A549 treated with CORT108297 at 1 μM for 4 hours (cell line): ENCODE results near the gene SLC25A29. TPM values are rescaled to one million over a fixed set of nuclear protein-coding genes. Genes with fewer than 3 reads are reported as not detected.

Experiments
- total RNA-seq: library from RNA; stranded (reverse); fragments of 200-300 nt; extraction: Qiagen RNA extraction; gene quantifications from 5 replicates; pipeline ENCODE4 v1.2.3, GENCODE V29; 2022

The SLC25A29 gene, protein sequence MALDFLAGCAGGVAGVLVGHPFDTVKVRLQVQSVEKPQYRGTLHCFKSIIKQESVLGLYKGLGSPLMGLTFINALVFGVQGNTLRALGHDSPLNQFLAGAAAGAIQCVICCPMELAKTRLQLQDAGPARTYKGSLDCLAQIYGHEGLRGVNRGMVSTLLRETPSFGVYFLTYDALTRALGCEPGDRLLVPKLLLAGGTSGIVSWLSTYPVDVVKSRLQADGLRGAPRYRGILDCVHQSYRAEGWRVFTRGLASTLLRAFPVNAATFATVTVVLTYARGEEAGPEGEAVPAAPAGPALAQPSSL
- total RNA-seq, result 6.8 to 12.1 TPM (median 11.0 TPM) in 5 replicates

DNA sequence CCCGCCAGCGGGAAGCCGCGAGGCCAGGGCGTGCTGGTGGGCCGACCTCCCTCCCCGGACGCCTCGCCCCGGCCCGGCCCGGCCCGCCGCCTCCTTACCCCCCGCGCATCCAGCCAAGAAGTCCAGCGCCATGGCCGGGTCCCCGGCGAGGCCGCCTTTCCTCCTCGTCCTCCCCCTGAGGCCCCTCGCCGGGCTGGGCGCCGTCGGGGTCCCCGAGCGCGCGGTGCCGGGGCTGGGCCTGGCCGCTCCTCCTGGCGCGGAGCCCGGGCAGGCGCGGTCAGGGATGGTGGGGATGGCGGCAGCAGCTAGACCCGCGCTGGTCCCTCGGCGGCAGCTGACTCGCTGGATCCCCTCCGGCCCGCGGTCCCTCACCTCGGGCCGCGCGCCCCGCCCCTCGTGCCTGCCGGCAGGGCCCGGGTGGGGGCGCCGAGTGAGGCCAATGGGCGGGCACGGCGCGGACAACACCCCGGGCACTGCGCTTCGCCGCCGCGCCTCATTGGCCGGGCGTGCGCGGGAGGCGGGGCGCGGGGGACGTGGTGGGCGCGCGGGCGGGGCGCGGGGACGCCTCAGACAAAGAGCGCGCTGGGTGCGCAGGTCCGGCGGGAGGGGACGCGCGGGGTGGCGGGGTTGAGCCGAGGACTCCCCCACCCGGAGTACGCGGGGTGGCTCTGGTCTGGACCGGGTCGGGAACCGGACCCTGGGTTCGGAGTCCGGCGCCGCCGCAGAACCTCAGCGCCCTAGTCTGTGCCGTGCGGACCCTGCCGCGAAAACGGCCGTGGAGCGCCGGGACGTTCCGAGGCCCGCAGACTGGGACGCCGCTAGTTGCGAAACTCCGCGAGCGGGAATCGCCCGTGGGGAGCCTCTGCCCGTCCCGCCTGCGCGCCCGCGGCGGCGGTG lies at the start of gene SLC25A29:
Gene SLC25A29, minus strand, starts transcription at position 344 of the 897 bp plus-strand sequence. Its CDS starts 212 bp downstream, at position 132.

DNA sequence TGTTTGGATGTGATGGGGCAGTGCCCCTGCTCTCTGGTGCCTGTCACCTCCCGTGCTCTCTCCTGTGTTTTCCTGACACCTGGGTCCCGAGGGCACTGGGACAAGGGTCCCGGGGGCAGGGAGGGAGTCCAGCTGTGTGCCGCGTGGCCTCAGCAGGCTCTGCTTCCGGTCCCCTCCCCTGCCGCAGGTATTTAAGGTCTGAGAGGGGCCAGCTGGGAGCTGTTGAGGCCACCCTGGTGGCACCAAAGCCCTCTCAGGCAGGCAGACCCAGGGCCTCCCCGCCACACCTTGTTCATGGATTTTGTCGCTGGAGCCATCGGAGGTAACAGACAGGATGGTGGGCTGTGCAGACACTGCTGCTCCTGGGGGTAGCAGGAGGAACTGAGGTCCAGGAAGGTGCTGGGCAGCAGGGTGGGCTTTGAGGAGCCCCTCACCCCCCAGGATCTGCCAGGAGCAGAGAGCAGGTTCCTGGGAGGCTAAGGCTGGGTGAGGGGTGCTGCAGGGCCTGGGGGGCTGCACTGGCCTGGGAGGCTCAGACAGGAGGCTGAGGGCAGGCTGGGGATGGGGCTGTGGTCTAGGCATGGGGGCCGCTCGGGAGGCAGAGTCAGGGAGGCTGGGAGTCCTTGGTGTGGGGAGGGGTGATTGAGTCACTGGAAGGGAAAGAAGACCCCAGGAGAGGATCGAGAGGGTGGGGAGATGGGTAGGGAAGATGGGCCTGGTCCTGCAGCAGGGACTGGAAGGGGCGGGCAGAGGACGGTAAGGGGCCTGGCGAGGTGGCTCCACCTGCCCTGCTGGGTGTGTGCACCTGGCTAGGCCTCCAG lies 17.1 kb upstream of the SLC25A29 start, which contains the start of gene SLC25A47:
Gene SLC25A47, plus strand, starts transcription at position 219 of the 821 bp plus-strand sequence. Its CDS starts 76 bp downstream, at position 295.

Other genes with a start within 250 kb of the SLC25A29 start
- gene EVL, start 241.0 kb downstream of the SLC25A29 start, total RNA-seq, result 20.1 to 25.3 TPM (median 23.0 TPM) in 5 replicates
- gene DEGS2, start 146.8 kb downstream of the SLC25A29 start, total RNA-seq, result 1.2 to 2.3 TPM (median 1.8 TPM) in 5 replicates
- gene YY1, start 67.3 kb downstream of the SLC25A29 start, total RNA-seq, result 67.6 to 77.7 TPM (median 72.5 TPM) in 5 replicates
- not detected in 5 replicates for gene SLC25A47, start 16.9 kb upstream of the SLC25A29 start, total RNA-seq
- 10.3 to 10.7 TPM (median 10.7 TPM) in 5 replicates for gene WDR25, start 70.0 kb upstream of the SLC25A29 start, total RNA-seq